ENCODE results near the gene STARD13. TPM values are rescaled to one million over a fixed set of nuclear protein-coding genes. Genes with fewer than 3 reads are reported as not detected.

STARD13 gene
- total RNA-seq, 2 donors from 2014 or later, result 0.50 to 1.4 TPM

DNA sequence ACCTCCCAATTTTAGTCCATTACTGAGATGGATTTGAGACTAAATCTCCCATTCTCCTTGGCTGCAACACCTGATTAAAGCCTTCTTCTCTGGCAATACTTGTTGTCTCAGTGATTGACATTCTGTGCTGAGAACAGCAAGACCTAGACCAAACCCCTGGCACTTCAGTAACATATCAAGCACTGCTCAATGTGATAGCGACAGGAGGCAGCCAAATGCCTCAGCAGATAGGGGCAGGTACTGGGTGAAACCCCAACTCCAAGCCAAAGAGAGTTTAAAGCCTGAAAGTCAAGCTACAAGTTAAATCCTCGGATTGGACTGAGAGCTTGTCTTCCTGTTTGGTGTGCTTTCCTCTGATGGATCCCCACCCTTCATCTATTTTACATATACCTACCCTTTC is 52.7 kb downstream of the STARD13 start:
- Mint-ChIP-seq H3K36me3 (ENCODE audit: insufficient read depth in 2 of 2) (peaks cover 3 to 4% of the 10 kb centered on the region in 2 donors), H3K9me3 (peaks cover 3 to 8% of the 10 kb centered on the region in 2 donors), H3K27ac (no peak overlapping the region), H3K27me3 (ENCODE audit: low read depth) (peaks cover 10% of the 10 kb centered on the region), H3K4me3 (no peak overlapping the region), H3K4me1 (ENCODE audit: low read depth) (peaks cover 8% of the 10 kb centered on the region)
- ATAC-seq (replicated peaks in 1 of 2), result no peak
- DNase-seq, result no peak

DNA sequence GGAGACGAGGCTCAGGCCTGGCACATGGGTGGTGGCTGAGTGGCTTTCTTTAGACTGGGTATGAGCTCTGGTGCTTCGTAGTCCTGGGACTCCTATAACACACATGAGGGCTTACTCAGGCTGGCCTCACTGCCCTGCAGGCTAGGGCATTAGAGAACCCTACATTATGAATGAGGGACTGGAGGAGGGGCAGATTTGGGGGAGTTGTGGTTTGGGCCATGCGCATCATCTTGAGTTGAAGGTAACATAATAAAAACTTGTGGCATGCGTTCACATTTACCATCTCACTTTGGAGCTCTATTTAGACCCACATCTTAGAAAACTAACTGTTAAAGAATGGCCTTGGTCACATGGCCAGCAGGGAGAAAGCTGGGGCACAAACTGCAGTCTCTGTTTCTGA is 54.2 kb downstream of the STARD13 start:
- H3K4me3 Mint-ChIP-seq, result no peak overlapping the region
- H3K9me3 Mint-ChIP-seq, result peaks cover 3 to 8% of the 10 kb centered on the region in 2 donors
- H3K36me3 Mint-ChIP-seq (ENCODE audit: insufficient read depth in 2 of 2), result peaks cover 3 to 4% of the 10 kb centered on the region in 2 donors

DNA sequence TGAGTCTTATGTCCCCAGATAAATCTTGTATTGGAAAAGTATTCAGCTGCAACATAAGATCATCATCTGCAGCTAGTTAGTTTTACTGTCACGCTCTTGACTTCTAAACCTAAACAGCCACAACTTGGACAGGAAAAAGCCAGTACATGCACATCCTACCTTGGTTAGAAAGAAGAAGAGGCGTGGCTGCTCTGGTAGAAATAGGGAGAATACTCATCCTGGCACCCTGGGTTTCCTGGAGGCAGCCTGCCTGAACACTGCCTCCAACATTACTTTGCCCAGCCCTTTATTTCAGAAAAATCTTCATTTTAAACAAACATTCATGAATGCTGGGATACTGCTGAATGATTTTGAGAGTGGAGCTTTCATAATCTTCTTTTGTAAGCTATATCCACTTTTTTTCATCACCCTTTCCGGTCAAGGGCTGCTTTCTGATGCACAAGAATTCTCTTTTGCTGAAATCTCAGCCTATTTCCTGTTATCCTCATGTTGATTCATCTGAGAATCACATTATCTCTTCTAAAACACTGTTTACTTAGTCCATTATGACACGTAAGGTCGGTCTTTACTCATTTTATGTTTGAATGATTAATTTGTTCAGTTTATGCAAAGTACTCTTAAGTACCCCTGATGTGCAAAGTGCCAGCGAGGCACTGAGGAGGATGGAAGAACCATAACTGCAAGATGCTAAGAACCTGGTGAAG is 55.2 kb downstream of the STARD13 start:
- Mint-ChIP-seq H3K36me3 (ENCODE audit: insufficient read depth in 2 of 2) (peaks cover 3 to 4% of the 10 kb centered on the region in 2 donors), H3K4me3 (no peak overlapping the region), H3K4me1 (ENCODE audit: low read depth) (peaks cover 8% of the 10 kb centered on the region), H3K27me3 (ENCODE audit: low read depth) (peaks cover 18% of the 10 kb centered on the region), H3K27ac (peak overlapping the region; percentile 69), H3K9me3 (peaks cover 3 to 8% of the 10 kb centered on the region in 2 donors)
- DNase-seq, result no peak
- ATAC-seq (replicated peaks in 1 of 2), result peak in 1 of 2 donors; percentile 70

More for the DNA sequence above, 54.2 kb downstream of the STARD13 start:
- peaks cover 8% of the 10 kb centered on the region for H3K4me1 Mint-ChIP-seq (ENCODE audit: low read depth)
- ATAC-seq (replicated peaks in 1 of 2), result no peak
- H3K27me3 Mint-ChIP-seq (ENCODE audit: low read depth), result peaks cover 12% of the 10 kb centered on the region
- H3K27ac Mint-ChIP-seq, result no peak overlapping the region
- DNase-seq, result no peak

DNA sequence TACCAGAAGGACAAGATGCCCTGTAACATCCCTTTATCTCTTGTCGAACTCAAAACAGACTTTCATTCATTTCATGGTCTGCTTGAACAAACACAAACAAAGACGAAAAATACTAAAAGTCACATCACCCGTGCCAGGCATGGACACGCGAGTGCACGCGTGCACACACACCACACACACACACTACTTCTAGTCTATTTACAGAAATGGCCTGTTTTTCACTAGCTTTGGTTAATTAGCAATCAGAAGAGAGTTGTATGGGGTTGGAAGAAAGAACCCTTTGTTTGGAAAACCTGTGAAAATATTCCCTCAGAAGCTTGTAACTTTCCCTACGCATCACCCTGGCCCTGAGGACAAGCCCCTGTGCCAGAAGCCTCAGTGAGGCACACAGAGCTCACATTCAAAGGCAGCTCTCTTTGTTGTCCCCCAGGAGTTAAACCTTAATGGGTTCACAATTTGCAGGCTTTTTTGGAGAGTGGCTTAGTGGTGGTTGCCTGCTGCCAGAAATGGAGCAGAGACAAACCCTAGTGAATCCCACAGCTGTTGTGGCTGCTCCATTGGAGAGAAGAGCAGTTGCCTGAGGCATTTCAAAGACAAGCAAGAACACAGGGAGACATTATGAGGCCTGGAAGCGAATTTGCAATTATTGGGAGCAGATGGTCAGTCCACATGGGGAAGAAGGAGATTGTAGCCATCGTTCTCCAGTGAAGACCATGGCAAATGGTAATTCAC is 55.9 kb downstream of the STARD13 start:
- DNase-seq, result no peak
- no peak overlapping the region for H3K4me3 Mint-ChIP-seq
- peaks cover 20% of the 10 kb centered on the region for H3K27me3 Mint-ChIP-seq (ENCODE audit: low read depth)
- peaks cover 4 to 8% of the 10 kb centered on the region in 2 donors for H3K9me3 Mint-ChIP-seq
- no peak overlapping the region for H3K27ac Mint-ChIP-seq
- peaks cover 8% of the 10 kb centered on the region for H3K4me1 Mint-ChIP-seq (ENCODE audit: low read depth)
- H3K36me3 Mint-ChIP-seq (ENCODE audit: insufficient read depth in 2 of 2), result peaks cover 3 to 4% of the 10 kb centered on the region in 2 donors
- ATAC-seq (replicated peaks in 1 of 2), result no peak

DNA sequence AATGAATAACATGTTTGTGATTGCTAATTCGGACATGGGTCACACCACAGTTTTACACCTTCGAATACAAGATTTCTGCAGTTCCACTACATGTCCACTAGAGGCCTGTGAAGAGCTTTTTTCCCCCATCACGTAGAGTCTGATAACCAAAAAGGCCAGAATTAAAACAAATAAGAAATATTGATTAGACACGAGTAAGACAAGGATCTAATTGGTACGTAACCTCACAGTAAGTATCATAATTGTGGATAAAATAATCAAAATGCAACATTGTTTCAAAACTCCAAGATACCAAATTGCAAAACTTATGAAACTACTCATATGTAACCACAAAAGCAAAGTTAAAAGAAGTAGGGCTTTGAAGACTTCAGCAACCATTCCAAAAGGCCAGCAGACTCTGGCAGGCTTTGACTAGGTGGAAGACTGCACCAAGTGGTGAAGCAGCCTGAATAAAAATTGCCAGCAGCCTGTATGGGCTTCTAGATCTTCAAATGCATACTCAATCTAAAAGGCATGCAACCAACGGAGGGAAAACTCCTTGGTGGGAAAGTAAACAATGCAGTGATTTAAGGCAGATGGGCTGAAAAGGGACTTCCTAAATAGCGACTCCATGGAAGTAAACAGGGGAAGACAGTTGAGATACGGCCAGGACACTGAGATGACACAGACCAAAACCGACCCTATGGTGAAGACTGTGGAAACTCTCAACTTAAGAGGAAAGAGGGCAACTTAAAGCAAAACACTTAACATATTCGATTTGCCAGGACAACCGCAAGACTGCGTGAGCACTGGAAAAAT is 56.7 kb downstream of the STARD13 start:
- DNase-seq (peak; percentile 7 to 8), ATAC-seq (replicated peaks in 1 of 2) (peak; percentile 41 to 50)
- peaks cover 8 to 9% of the 10 kb centered on the region in 2 donors for H3K9me3 Mint-ChIP-seq
- H3K4me1 Mint-ChIP-seq (ENCODE audit: low read depth), result peaks cover 8% of the 10 kb centered on the region
- H3K27me3 Mint-ChIP-seq (ENCODE audit: low read depth), result peaks cover 20% of the 10 kb centered on the region
- peak overlapping the region; percentile 49 for H3K27ac Mint-ChIP-seq
- H3K36me3 Mint-ChIP-seq (ENCODE audit: insufficient read depth in 2 of 2), result peaks cover 3 to 6% of the 10 kb centered on the region in 2 donors
- H3K4me3 Mint-ChIP-seq, result no peak overlapping the region

DNA sequence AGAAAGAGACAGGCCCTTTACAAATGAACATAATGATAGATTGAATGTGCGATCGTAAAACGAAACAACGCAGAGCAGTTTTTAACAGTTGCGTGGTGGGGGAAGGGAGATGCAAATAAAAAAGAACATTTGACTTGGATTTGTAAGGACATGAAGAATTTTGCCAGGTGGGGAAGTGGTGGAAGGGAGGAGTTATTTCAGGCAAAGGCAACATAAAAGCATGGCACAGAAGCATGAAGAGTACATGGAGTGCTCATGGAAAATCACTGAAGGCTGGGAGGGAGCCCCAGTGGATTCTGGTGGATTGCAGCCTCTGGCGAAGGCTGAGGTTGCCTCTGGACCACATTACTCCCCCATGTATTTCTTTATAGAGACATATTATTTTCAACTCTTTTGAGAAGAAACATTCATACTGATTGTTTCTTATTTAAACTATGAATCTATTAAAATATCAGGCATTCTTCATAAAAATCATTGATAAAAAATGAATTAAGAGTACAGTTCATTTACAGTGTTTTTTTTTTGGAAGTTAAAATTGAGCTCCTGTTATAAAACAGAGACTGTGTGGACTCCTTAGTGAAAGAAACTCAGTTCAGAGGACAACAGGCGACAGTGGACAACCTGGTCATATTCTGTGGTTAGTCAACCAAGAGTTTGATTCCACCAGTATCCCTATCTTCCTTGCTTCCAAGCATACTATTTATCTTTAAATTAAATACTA is 57.5 kb downstream of the STARD13 start:
- DNase-seq, result no peak
- peaks cover 3 to 9% of the 10 kb centered on the region in 2 donors for H3K9me3 Mint-ChIP-seq
- H3K27me3 Mint-ChIP-seq (ENCODE audit: low read depth), result peaks cover 20% of the 10 kb centered on the region
- peaks cover 3 to 4% of the 10 kb centered on the region in 2 donors for H3K36me3 Mint-ChIP-seq (ENCODE audit: insufficient read depth in 2 of 2)
- no peak overlapping the region for H3K4me3 Mint-ChIP-seq
- no peak for ATAC-seq (replicated peaks in 1 of 2)
- no peak overlapping the region for H3K27ac Mint-ChIP-seq
- peaks cover 8% of the 10 kb centered on the region for H3K4me1 Mint-ChIP-seq (ENCODE audit: low read depth)

DNA sequence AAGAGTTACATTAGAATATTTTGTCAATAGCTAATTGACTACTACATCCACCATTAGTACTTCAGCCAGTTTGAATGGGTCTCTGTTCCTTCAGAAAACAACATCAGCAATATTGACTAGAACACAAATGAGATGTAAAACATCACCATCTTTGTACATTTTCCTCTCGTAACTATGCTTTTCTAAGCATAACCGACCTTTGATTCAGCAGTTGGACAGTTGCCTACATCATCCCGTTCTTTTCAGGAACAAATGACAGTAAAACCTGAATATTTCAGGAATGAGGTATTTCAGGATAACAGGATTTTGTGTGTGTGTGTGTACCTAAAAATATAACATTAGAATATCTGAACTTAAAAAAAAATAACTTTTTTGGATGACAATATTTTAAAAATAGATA is 60.9 kb downstream of the STARD13 start:
- Mint-ChIP-seq H3K4me1 (ENCODE audit: low read depth) (peaks cover 8% of the 10 kb centered on the region), H3K27me3 (ENCODE audit: low read depth) (peaks cover 20% of the 10 kb centered on the region), H3K4me3 (no peak overlapping the region), H3K36me3 (ENCODE audit: insufficient read depth in 2 of 2) (peaks cover 0 to 2% of the 10 kb centered on the region in 2 donors), H3K27ac (no peak overlapping the region), H3K9me3 (peaks cover 0 to 7% of the 10 kb centered on the region in 2 donors)
- no peak for DNase-seq
- ATAC-seq (replicated peaks in 1 of 2), result no peak

DNA sequence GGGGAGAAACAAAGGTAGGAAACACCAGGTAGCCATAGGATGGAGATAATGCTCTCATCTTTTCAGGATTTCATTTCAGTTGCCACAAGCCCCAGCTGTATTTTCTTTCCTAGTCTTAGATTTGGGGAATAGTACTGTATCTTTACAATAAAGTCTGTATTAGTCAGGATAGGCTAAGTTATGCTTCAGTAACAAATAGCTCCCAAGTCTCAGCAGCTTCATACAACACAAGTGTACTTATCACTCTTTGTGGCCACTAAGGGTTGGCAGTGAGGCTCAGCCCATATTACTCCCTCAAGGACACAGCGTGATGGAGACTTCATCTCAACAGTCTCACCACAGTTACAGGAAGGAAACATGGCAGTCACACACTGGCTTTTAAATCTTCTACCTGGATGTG is 61.4 kb downstream of the STARD13 start:
- peaks cover 20% of the 10 kb centered on the region for H3K27me3 Mint-ChIP-seq (ENCODE audit: low read depth)
- no peak overlapping the region for H3K4me3 Mint-ChIP-seq
- H3K27ac Mint-ChIP-seq, result no peak overlapping the region
- H3K4me1 Mint-ChIP-seq (ENCODE audit: low read depth), result peaks cover 7% of the 10 kb centered on the region
- H3K9me3 Mint-ChIP-seq, result peaks cover 0 to 7% of the 10 kb centered on the region in 2 donors
- peaks cover 0 to 2% of the 10 kb centered on the region in 2 donors for H3K36me3 Mint-ChIP-seq (ENCODE audit: insufficient read depth in 2 of 2)
- DNase-seq (no peak), ATAC-seq (replicated peaks in 1 of 2) (no peak)

DNA sequence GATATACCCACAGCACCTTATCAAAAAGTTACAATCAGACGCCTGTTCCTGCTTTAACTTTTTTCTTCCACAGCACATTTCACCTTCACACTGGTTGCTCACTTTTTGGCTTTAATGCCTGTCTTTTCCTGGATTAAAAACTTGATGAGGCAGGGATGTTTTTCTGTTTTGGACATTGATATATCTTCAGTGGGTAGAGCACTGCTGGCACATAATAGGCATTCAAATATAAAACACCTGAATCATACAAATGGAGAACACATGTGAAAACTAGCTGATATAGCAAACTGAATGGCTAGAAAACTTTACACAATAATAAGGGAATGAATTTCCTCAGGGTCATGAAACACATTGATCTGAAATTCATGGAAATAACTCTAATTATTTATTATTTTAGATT is 65.6 kb downstream of the STARD13 start:
- no peak overlapping the region for H3K4me3 Mint-ChIP-seq

DNA sequence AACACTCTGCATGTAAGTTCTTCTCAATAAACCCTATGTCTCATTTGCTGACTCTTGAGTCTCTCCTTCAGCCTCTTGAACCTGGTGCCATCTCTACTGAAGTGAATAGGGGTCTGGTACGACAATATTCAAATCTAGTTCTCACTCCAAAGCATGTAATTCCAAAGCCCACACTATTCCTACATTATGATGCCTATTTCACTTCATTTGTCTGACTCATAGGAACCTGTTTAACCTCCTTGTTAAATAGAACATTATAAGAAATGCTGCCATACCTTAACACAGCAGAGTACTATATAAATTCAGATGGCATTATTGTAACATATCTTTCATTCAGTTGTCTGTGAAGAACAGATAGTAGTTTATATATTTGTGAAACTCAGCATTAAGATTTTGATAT is 67.1 kb downstream of the STARD13 start:
- Mint-ChIP-seq H3K36me3 (ENCODE audit: insufficient read depth in 2 of 2) (no peaks in the 10 kb centered on the region), H3K9me3 (no peaks in the 10 kb centered on the region), H3K4me1 (ENCODE audit: low read depth) (no peaks in the 10 kb centered on the region), H3K27ac (no peak overlapping the region), H3K4me3 (no peak overlapping the region), H3K27me3 (ENCODE audit: low read depth) (no peaks in the 10 kb centered on the region)
- no peak for DNase-seq
- ATAC-seq (replicated peaks in 1 of 2), result no peak

More for the DNA sequence above, 65.6 kb downstream of the STARD13 start:
- no peak for ATAC-seq (replicated peaks in 1 of 2)
- Mint-ChIP-seq H3K9me3 (peaks cover 0 to 7% of the 10 kb centered on the region in 2 donors), H3K36me3 (ENCODE audit: insufficient read depth in 2 of 2) (peaks cover 0 to 2% of the 10 kb centered on the region in 2 donors), H3K4me1 (ENCODE audit: low read depth) (no peaks in the 10 kb centered on the region), H3K27ac (no peak overlapping the region), H3K27me3 (ENCODE audit: low read depth) (no peaks in the 10 kb centered on the region)
- DNase-seq, result no peak

DNA sequence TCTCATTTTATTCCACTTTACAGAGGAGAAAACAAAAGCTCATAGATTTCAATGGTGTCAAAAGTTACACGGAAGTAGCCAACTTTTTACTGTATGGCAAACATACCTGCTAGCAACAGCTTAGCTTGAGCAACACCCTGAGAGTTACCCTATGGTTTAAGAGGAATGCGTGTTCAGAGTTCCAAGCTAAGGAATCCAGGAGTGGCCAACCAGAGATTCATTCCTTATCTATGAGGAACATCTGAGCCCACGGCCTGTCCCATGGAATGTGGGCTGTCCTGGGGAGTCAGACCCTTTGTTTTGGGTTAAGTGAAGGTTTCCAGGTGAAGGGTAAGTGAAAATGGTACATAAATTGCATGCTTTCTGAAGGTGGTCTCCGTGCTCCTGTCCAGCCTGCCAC is 67.5 kb downstream of the STARD13 start:
- Mint-ChIP-seq H3K4me1 (ENCODE audit: low read depth) (no peaks in the 10 kb centered on the region), H3K4me3 (no peak overlapping the region), H3K27ac (no peak overlapping the region), H3K27me3 (ENCODE audit: low read depth) (no peaks in the 10 kb centered on the region), H3K36me3 (ENCODE audit: insufficient read depth in 2 of 2) (no peaks in the 10 kb centered on the region), H3K9me3 (no peaks in the 10 kb centered on the region)
- DNase-seq (no peak), ATAC-seq (replicated peaks in 1 of 2) (no peak)

DNA sequence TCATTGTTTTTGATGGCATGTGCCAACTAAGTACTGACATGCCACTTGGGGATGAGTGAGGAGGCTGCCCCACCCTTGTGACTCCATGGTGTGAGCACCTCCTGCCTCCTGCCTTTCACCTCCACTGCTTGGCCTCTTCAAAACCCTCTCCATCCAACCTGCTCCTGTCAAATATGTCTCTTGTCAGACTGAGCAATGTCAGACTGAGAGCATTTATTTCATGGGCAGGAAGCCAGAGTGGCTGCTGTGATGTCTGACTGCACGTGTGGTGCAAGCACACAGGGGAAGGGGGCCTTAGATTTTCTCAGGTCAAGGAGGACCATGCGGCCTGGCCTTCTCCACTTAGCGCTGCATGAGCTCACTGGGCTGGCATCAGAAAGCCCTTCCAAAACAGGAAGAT is 68.3 kb downstream of the STARD13 start:
- Mint-ChIP-seq H3K4me3 (no peak overlapping the region), H3K27me3 (ENCODE audit: low read depth) (no peaks in the 10 kb centered on the region), H3K4me1 (ENCODE audit: low read depth) (no peaks in the 10 kb centered on the region), H3K9me3 (no peaks in the 10 kb centered on the region), H3K27ac (no peak overlapping the region), H3K36me3 (ENCODE audit: insufficient read depth in 2 of 2) (no peaks in the 10 kb centered on the region)
- DNase-seq (no peak), ATAC-seq (replicated peaks in 1 of 2) (no peak)

All from activated T-cell treated with anti-CD3 and anti-CD28 coated beads, Interleukin-2, amount 50 U/mL, for 72 hours (primary cell).